GM18861 (cell line): ENCODE results near the gene TMX2.
A peak's percentile ranks its signal among the peaks of the same experiment; 100 is the strongest.

ENCODE experiments used
- ATAC-seq: cut with Tn5 transposase; IDR thresholded peaks from one replicate; pipeline ENCODE4 v1.9.1; 2021; ENCODE audit not compliant: unreplicated experiment

TMX2 gene

DNA sequence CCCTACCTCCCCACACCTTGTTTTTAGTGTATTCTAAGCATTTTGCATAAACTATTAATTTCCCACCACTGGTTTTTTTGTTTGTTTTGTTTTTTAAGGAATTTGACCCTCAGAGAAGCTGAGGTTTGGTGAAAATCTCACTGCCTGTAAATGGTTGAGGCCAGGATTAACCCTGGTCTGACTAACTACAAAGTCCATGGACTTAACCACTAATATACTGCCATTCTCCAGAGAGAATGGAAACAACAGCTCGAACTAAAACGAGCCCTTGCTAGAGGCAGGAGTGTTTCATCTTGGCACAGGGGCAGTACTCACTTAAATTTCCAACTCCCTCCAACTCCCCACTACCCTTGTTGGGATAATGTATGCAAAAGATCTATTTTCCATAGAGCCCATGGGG, 52.2 kb downstream of the TMX2 start:
- no peak for ATAC-seq

DNA sequence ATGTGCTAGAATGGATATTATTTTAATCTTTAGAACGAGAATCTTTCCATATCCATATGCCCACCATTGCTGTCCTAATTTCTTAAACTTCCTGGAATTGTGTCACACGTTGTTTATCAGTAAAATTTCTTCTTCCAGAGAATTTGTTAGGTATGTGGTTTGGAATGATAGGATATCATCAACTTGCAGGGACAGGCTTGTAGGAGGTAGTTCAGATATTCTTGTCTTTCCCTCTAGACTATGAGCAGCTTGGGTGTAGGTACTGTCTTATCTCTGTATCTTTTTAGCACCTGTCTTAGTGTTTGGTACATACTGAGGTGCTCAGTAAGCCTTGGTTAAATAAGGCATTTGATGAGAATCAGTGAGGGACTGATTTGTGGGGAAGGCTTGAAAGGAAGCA, 52.6 kb downstream of the TMX2 start:
- ATAC-seq, result no peak

- ATAC-seq, result no peak
Measured at GRCh38 chr11:57770793-57771192, 58.4 kb downstream of the TMX2 start.

DNA sequence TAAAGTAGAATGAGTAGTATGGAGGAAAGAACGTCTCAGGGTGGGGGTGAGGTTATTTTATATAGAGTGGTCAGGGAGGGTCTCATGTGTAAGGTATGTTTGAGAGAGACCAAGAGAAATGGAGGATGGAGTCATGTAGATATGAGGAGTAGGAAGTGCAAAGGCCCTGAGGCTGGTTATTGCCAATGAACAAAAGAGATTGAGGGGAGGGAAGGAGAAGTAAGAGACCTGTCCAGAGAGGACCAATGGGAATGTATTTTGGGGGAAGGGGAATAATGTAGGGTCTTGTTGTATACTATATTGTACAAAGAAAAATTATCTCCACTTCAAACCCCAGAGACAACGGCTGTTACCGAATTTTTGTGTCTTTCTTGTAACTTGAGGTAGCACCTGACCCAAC, 59.0 kb downstream of the TMX2 start:
- no peak for ATAC-seq

GRCh38 chr11:57772562-57772961, 60.2 kb downstream of the TMX2 start:
- no peak for ATAC-seq

DNA sequence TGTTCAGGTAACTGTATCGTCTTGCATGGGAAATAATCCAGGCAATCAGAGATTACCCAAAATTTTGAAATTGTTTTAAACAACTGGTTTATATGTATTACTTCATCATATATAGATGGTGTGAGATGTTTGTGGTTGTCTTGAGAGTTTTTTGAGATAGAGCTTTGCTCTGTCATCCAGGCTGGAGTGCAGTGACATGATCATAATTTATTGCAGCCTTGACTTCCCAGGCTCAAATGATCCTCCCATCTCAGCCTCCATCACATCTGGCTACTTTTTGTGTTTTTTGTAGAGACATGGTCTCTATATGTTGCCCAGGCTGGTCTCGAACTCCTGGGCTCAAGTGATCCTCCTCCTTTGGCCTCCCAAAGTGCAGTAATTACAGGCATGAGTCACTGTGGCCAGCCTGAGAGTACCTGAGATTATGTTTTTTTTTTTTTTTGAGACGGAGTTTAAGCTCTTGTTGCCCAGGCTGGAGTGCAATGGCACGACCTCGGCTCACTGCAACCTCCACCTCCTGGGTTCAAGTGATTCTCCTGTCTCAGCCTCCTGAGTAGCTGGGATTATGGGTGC, 60.7 kb downstream of the TMX2 start:
- no peak for ATAC-seq

- no peak for ATAC-seq
Measured at GRCh38 chr11:57775491-57775890, 63.1 kb downstream of the TMX2 start.

DNA sequence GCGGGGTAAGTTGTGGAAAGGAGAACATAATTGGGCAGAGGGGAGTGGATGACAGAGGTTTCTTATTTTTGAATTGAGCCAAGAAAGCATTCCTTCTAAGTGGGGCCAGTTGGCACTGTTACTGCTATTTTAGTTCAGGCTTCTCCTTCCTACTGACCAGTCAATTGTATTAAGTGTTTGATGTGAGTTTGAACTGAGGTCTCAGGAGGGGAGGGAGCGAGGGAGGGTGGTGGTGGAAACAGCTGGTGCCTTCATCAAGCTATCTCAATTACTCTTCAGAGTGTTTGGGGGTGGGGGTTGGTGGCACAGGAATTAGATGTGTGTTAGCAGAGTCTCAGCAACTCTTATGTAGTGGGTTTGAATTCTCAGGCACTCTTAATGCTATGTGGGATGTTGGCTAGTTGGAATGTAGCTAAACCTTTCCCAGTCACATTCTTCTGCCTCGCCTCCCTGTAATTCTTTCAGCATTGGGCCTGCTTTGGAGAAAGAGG, 63.7 kb downstream of the TMX2 start:
- no peak for ATAC-seq

DNA sequence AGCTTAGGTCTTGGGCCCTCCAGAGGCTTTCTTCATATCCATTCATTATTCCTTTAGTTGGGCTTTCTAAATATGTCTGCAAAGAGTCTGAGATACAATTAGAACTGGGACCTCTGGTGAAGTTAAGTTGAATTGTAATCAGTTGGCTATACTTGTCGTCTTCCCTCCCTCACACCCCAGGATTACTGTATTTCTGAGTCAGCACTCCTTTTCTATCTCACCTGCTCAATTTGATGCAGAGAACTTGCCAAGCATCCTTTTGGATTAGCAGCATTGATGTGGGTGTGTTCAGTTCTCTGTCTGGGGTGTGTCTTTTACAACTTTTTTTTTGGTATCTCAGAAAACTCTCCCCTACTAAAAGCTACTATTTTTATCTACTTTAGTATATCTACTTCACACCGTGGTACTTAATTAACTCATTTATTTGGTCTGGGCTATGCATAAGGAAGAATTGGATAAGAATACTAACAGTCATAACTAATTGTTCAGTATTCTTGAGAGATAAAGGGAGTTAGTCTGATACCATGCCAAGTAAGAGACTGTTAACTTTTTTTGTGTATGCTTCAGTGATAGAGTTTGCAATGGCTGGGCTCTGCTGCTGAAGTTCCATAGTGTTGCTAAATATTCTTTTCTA, 64.3 kb downstream of the TMX2 start:
- no peak for ATAC-seq

- no peak for ATAC-seq
Measured at GRCh38 chr11:57777969-57778317, 65.5 kb downstream of the TMX2 start.

- no peak for ATAC-seq
Measured at GRCh38 chr11:57778318-57779037, 66.1 kb downstream of the TMX2 start.

- no peak for ATAC-seq
Measured at GRCh38 chr11:57779276-57779675, 66.9 kb downstream of the TMX2 start.

DNA sequence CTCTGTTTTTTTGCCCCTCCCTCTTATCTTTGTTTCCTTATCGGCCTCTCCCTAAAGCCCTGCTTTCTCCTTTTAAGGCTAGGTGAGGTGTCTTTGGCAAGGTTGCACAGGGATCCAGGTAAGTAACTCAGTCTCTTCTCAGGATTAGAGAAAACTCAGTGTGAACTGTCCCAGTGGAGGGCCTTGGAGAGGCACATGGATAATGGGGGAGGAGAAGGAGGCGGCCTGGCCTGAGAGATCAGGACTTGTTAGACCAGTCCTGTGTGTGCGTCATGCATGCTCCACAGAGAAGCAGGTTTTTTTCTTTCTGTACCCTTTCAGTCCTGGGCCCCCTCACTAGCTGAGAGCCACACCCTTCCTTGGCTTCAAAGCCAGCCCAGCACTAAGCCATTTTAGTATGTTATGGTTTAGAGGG, 69.1 kb downstream of the TMX2 start:
- ATAC-seq, result no peak

DNA sequence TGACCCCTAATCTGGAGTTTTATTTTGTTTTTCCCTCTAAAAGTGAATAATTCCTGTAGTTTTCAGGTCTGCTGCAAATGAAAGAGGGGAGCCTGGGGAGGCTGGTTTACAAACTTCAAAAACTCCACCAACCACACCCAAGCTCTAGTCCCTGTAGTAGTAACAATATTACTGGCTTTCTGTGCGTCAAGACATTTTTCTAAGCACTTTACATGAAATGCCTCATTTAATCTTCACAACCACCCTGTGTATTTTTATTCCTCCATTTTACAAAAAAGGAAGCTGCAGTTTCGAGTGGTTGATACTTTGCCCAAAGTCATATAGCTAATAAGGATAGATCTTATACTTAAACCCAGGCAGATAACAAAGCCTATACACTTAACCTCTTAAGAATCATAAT, 72.7 kb downstream of the TMX2 start:
- ATAC-seq, result peak; percentile 33

GRCh38 chr11:57786436-57786835, 74.0 kb downstream of the TMX2 start:
- ATAC-seq, result no peak

DNA sequence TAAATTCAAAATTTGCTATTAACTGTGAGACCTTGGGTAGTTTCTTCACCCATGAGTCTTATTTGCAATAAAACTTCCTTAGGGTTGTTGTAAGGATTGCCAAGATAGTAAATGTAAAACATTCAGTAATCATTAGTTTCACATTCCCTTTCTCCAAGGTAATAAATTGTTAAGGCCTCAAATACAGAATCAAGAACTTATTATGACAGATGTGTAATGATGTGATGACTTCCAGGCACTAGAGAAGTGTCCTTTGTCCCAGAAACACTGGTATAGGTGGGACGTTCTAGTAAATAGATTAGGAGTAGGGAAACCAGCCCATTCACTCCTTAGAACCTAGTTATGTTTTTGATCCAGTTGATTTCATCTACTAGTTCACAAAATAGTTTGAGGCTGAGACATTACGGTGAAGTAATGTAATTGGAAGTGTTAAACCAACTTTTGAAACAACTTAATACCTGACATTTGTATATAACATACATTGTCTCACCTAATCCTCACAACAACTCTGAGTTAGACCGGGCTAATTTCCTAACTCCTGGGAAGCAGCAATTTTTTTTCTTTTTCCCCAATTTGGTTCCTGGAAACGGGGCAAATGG, 74.7 kb downstream of the TMX2 start:
- no peak for ATAC-seq

GRCh38 chr11:57787920-57788702, 75.7 kb downstream of the TMX2 start:
- ATAC-seq, result peak; percentile 41

- ATAC-seq, result no peak
Measured at GRCh38 chr11:57788703-57789088, 76.3 kb downstream of the TMX2 start.
